Measurements from ENCODE around the gene ARHGEF9.
"Not testable (repeated sequence)": the region's sequence is repeated elsewhere in the genome, so short reads cannot be mapped to it uniquely, and the experiment has no call there.

Gene ARHGEF9

GRCh38 chrX:63664741-63665140, 120.3 kb downstream of the ARHGEF9 start:
- in situ Hi-C loops (cut with MboI; ENCODE audit: low sequenced_read_pairs) = no loop called here

GRCh38 chrX:63664083-63664482, 120.9 kb downstream of the ARHGEF9 start:
- Histone ChIP-seq H3K9me3 (no peaks in the 10 kb centered on the region), H3K27me3 (ENCODE audit: low read depth) (no peaks in the 10 kb centered on the region), H3K4me1 (no peaks in the 10 kb centered on the region), H3K36me3 (replicated peaks) (no peaks in the 10 kb centered on the region), H3K4me3 (no peak overlapping the region)
- in situ Hi-C loops (cut with MboI; ENCODE audit: low sequenced_read_pairs) = no loop called here
- no peak for DNase-seq (ENCODE audit: low spot score in 2 of 2)

More at GRCh38 chrX:63664741-63665140, 120.3 kb downstream of the ARHGEF9 start:
- DNase-seq (ENCODE audit: low spot score in 2 of 2) = no peak
- Histone ChIP-seq H3K4me1 (no peaks in the 10 kb centered on the region), H3K4me3 (no peak overlapping the region), H3K36me3 (replicated peaks) (no peaks in the 10 kb centered on the region), H3K9me3 (no peaks in the 10 kb centered on the region), H3K27me3 (ENCODE audit: low read depth) (no peaks in the 10 kb centered on the region)

- DNase-seq (ENCODE audit: low spot score in 2 of 2) = no peak
- Histone ChIP-seq H3K9me3 (no peaks in the 10 kb centered on the region), H3K27me3 (ENCODE audit: low read depth) (no peaks in the 10 kb centered on the region), H3K4me1 (no peaks in the 10 kb centered on the region), H3K36me3 (replicated peaks) (no peaks in the 10 kb centered on the region), H3K4me3 (no peak overlapping the region)
- in situ Hi-C loops (cut with MboI; ENCODE audit: low sequenced_read_pairs) = no loop called here
Observed at GRCh38 chrX:63661676-63662075, 123.3 kb downstream of the ARHGEF9 start.

- DNase-seq (ENCODE audit: low spot score in 2 of 2) = no peak
- in situ Hi-C loops (cut with MboI; ENCODE audit: low sequenced_read_pairs) = no loop called here
Observed at GRCh38 chrX:63658920-63659319, 126.1 kb downstream of the ARHGEF9 start.

GRCh38 chrX:63657821-63658220, 127.2 kb downstream of the ARHGEF9 start:
- in situ Hi-C loops (cut with MboI; ENCODE audit: low sequenced_read_pairs) = no loop called here
- Histone ChIP-seq H3K9me3 (no peaks in the 10 kb centered on the region), H3K36me3 (replicated peaks) (peaks cover 4% of the 10 kb centered on the region; the same call in 1 of the 2 replicates), H3K4me1 (no peaks in the 10 kb centered on the region), H3K4me3 (no peak overlapping the region), H3K27me3 (ENCODE audit: low read depth) (no peaks in the 10 kb centered on the region)
- DNase-seq (ENCODE audit: low spot score in 2 of 2) = no peak

More at GRCh38 chrX:63658920-63659319, 126.1 kb downstream of the ARHGEF9 start:
- H3K27me3 ChIP-seq (ENCODE audit: low read depth) = no peaks in the 10 kb centered on the region
- H3K36me3 ChIP-seq (replicated peaks) = peaks cover 4% of the 10 kb centered on the region; the same call in 1 of the 2 replicates
- H3K4me1 ChIP-seq = no peaks in the 10 kb centered on the region
- no peaks in the 10 kb centered on the region for H3K9me3 ChIP-seq
- no peak overlapping the region for H3K4me3 ChIP-seq

- in situ Hi-C loops (cut with MboI; ENCODE audit: low sequenced_read_pairs) = no loop called here
- Histone ChIP-seq H3K4me3 (no peak overlapping the region), H3K27me3 (ENCODE audit: low read depth) (no peaks in the 10 kb centered on the region), H3K36me3 (replicated peaks) (peaks cover 4% of the 10 kb centered on the region; the same call in 1 of the 2 replicates), H3K4me1 (no peaks in the 10 kb centered on the region), H3K9me3 (no peaks in the 10 kb centered on the region)
- DNase-seq (ENCODE audit: low spot score in 2 of 2) = no peak
Observed at GRCh38 chrX:63656871-63657580, 128.0 kb downstream of the ARHGEF9 start.

- in situ Hi-C loops (cut with MboI; ENCODE audit: low sequenced_read_pairs) = no loop called here
- no peak for DNase-seq (ENCODE audit: low spot score in 2 of 2)
Observed at GRCh38 chrX:63652086-63652765, 132.8 kb downstream of the ARHGEF9 start.

GRCh38 chrX:63645748-63646147, 139.3 kb downstream of the ARHGEF9 start:
- H3K9me3 ChIP-seq; H3K27me3 ChIP-seq (ENCODE audit: low read depth); DNase-seq (ENCODE audit: low spot score in 2 of 2); H3K4me3 ChIP-seq; H3K36me3 ChIP-seq (replicated peaks); H3K4me1 ChIP-seq; in situ Hi-C loops (cut with MboI; ENCODE audit: low sequenced_read_pairs): not testable (repeated sequence)

More at GRCh38 chrX:63652086-63652765, 132.8 kb downstream of the ARHGEF9 start:
- peaks cover 4% of the 10 kb centered on the region; the same call in 1 of the 2 replicates for H3K36me3 ChIP-seq (replicated peaks)
- H3K4me3 ChIP-seq = no peak overlapping the region
- no peaks in the 10 kb centered on the region for H3K27me3 ChIP-seq (ENCODE audit: low read depth)
- H3K4me1 ChIP-seq = no peaks in the 10 kb centered on the region
- H3K9me3 ChIP-seq = no peaks in the 10 kb centered on the region

GRCh38 chrX:63635750-63636149, 149.3 kb downstream of the ARHGEF9 start:
- in situ Hi-C loops (cut with MboI; ENCODE audit: low sequenced_read_pairs) = no loop called here
- H3K4me1 ChIP-seq = no peaks in the 10 kb centered on the region
- no peak overlapping the region for H3K4me3 ChIP-seq
- no peak for DNase-seq (ENCODE audit: low spot score in 2 of 2)
- no peaks in the 10 kb centered on the region; the same call in 1 of the 2 replicates for H3K9me3 ChIP-seq
- no peaks in the 10 kb centered on the region for H3K27me3 ChIP-seq (ENCODE audit: low read depth)
- no peaks in the 10 kb centered on the region for H3K36me3 ChIP-seq (replicated peaks)

- Histone ChIP-seq H3K9me3 (no peaks in the 10 kb centered on the region), H3K27me3 (ENCODE audit: low read depth) (no peaks in the 10 kb centered on the region), H3K36me3 (replicated peaks) (no peaks in the 10 kb centered on the region), H3K4me3 (no peak overlapping the region), H3K4me1 (no peaks in the 10 kb centered on the region)
- in situ Hi-C loops (cut with MboI; ENCODE audit: low sequenced_read_pairs) = no loop called here
- no peak for DNase-seq (ENCODE audit: low spot score in 2 of 2)
Observed at GRCh38 chrX:63613531-63614028, 171.4 kb downstream of the ARHGEF9 start.

- Histone ChIP-seq H3K4me1 (no peaks in the 10 kb centered on the region), H3K36me3 (replicated peaks) (no peaks in the 10 kb centered on the region), H3K27me3 (ENCODE audit: low read depth) (no peaks in the 10 kb centered on the region), H3K9me3 (no peaks in the 10 kb centered on the region), H3K4me3 (no peak overlapping the region)
- DNase-seq (ENCODE audit: low spot score in 2 of 2) = no peak
- in situ Hi-C loops (cut with MboI; ENCODE audit: low sequenced_read_pairs) = no loop called here
Observed at GRCh38 chrX:63585936-63586335, 199.1 kb downstream of the ARHGEF9 start.

Measured in HAP-1 (cell line).